GM21381 (cell line): ENCODE results near the gene PGLYRP1.

Experiments
- ATAC-seq: cut with Tn5 transposase; IDR thresholded peaks from one replicate; pipeline ENCODE4 v1.9.1; 2021; ENCODE audit warnings: mild to moderate bottlenecking, moderate library complexity; ENCODE audit not compliant: unreplicated experiment

Gene PGLYRP1

GRCh38 chr19:45971260-45971902, 51.5 kb downstream of the PGLYRP1 start:
- ATAC-seq, result no peak

GRCh38 chr19:45969676-45970075, 53.2 kb downstream of the PGLYRP1 start:
- ATAC-seq, result no peak
